ENCODE data around the gene WRAP73. TPM values are rescaled to one million over a fixed set of nuclear protein-coding genes. Genes with fewer than 3 reads are reported as not detected.

WRAP73 gene
- total RNA-seq, 1 experiment from 2014 or later = 14.9 TPM

GRCh38 chr1:3697810-3698209 is 47.9 kb upstream of the WRAP73 start:
- Mint-ChIP-seq H3K9me3 (ENCODE audit: low read depth, unreplicated experiment) (no peaks in the 10 kb centered on the region), H3K4me3 (ENCODE audit: low read depth, unreplicated experiment) (no peak overlapping the region), H3K36me3 (ENCODE audit: insufficient read depth, unreplicated experiment) (no peaks in the 10 kb centered on the region), H3K27ac (ENCODE audit: unreplicated experiment) (no peak overlapping the region), H3K27me3 (ENCODE audit: unreplicated experiment) (peaks cover 48% of the 10 kb centered on the region), H3K4me1 (ENCODE audit: low read depth, unreplicated experiment) (no peaks in the 10 kb centered on the region)
- DNase-seq = no peak
- TF ChIP-seq CTCF (IDR thresholded peaks at IDR 0.05; ENCODE audit: unreplicated experiment) = no peak
- CTCF ChIA-PET = no interaction called here
- no TSS peak for BruUV-seq (replicated peaks)
- intact Hi-C loops (cut with micrococcal nuclease; ENCODE audit: unreplicated experiment) = no loop called here

GRCh38 chr1:3697104-3697503 is 47.2 kb upstream of the WRAP73 start:
- Mint-ChIP-seq H3K36me3 (ENCODE audit: insufficient read depth, unreplicated experiment) (no peaks in the 10 kb centered on the region), H3K9me3 (ENCODE audit: low read depth, unreplicated experiment) (no peaks in the 10 kb centered on the region), H3K27me3 (ENCODE audit: unreplicated experiment) (peaks cover 52% of the 10 kb centered on the region), H3K27ac (ENCODE audit: unreplicated experiment) (no peak overlapping the region), H3K4me3 (ENCODE audit: low read depth, unreplicated experiment) (no peak overlapping the region), H3K4me1 (ENCODE audit: low read depth, unreplicated experiment) (no peaks in the 10 kb centered on the region)
- no TSS peak for BruUV-seq (replicated peaks)
- CTCF ChIA-PET = no interaction called here
- intact Hi-C loops (cut with micrococcal nuclease; ENCODE audit: unreplicated experiment) = no loop called here
- no peak for TF ChIP-seq CTCF (IDR thresholded peaks at IDR 0.05; ENCODE audit: unreplicated experiment)
- no peak for DNase-seq

GRCh38 chr1:3696689-3697088 is 46.8 kb upstream of the WRAP73 start:
- no peak for TF ChIP-seq CTCF (IDR thresholded peaks at IDR 0.05; ENCODE audit: unreplicated experiment)
- no peak for DNase-seq
- intact Hi-C loops (cut with micrococcal nuclease; ENCODE audit: unreplicated experiment) = no loop called here
- no peaks in the 10 kb centered on the region for H3K9me3 Mint-ChIP-seq (ENCODE audit: low read depth, unreplicated experiment)
- no peaks in the 10 kb centered on the region for H3K4me1 Mint-ChIP-seq (ENCODE audit: low read depth, unreplicated experiment)
- CTCF ChIA-PET = no interaction called here
- no TSS peak for BruUV-seq (replicated peaks)
- peaks cover 56% of the 10 kb centered on the region for H3K27me3 Mint-ChIP-seq (ENCODE audit: unreplicated experiment)
- H3K4me3 Mint-ChIP-seq (ENCODE audit: low read depth, unreplicated experiment) = no peak overlapping the region
- H3K27ac Mint-ChIP-seq (ENCODE audit: unreplicated experiment) = no peak overlapping the region
- peaks cover 1% of the 10 kb centered on the region for H3K36me3 Mint-ChIP-seq (ENCODE audit: insufficient read depth, unreplicated experiment)

GRCh38 chr1:3695326-3696217 is 45.7 kb upstream of the WRAP73 start:
- Mint-ChIP-seq H3K9me3 (ENCODE audit: low read depth, unreplicated experiment) (no peaks in the 10 kb centered on the region), H3K36me3 (ENCODE audit: insufficient read depth, unreplicated experiment) (peaks cover 4% of the 10 kb centered on the region), H3K4me3 (ENCODE audit: low read depth, unreplicated experiment) (no peak overlapping the region), H3K4me1 (ENCODE audit: low read depth, unreplicated experiment) (no peaks in the 10 kb centered on the region), H3K27me3 (ENCODE audit: unreplicated experiment) (peaks cover 61% of the 10 kb centered on the region), H3K27ac (ENCODE audit: unreplicated experiment) (no peak overlapping the region)
- DNase-seq = peak; percentile 46
- intact Hi-C loops (cut with micrococcal nuclease; ENCODE audit: unreplicated experiment) = no loop called here
- TF ChIP-seq CTCF (IDR thresholded peaks at IDR 0.05; ENCODE audit: unreplicated experiment) = peak; percentile 69
- BruUV-seq (replicated peaks) = no TSS peak
- CTCF ChIA-PET = interaction anchor here (1.2 kb wide), 1 partner anchor 29 kb away, joined by 6 read pairs; no protein-coding TSS in a partner anchor
